ENCODE data around the gene HOXD1.

GRCh38 chr2:176145085-176145969, 43.1 kb upstream of the HOXD1 start:
- no peak for TF ChIP-seq POLR2A (IDR thresholded peaks at IDR 0.05; ENCODE audit: low read length)
- TF ChIP-seq GATA1 (IDR thresholded peaks at IDR 0.05; ENCODE audit: low read depth, low read length): no peak

Measured in erythroblast (primary cell).